Endothelial cell of umbilical vein (primary cell): ENCODE measurements around the gene URM1. TPM values are rescaled to one million over a fixed set of nuclear protein-coding genes. Genes with fewer than 3 reads are reported as not detected.

Experiments used
- BruUV-seq: library from RNA; stranded (reverse); fragments of 400-500 nt; replicated peaks from 2 replicates; lab custom pipeline; 2021; lab: Mats Ljungman, UMichigan
- CTCF ChIA-PET: fragments of 300-600, 350-600 bp; sonication (Branson Sonifier 250); formaldehyde crosslinking; loops from one replicate; lab custom pipeline; 2021; ENCODE audit warnings: antibody characterized with exemption, inconsistent platforms; lab: Charles Lee
- POLR2A ChIA-PET: fragments of 300-600, 350-600 bp; sonication (Branson Sonifier 250); formaldehyde crosslinking; loops from one replicate; lab custom pipeline; 2021; ENCODE audit warnings: antibody characterized with exemption, inconsistent platforms; lab: Charles Lee
- DNase-seq: peaks from one replicate; pipeline ENCODE4 v3.0.0-alpha.2; 2011; ENCODE audit warnings: low read depth, low spot score
- FAIRE-seq: peaks from 2 replicates; lab custom pipeline; 2011; peaks lifted over from hg19 to GRCh38; lab: Jason Lieb, UNC
- H2AFZ ChIP-seq: 2 replicates; pipeline ENCODE4 v1.6.0; 2012; ENCODE audit warnings: low read depth, low read length, control low read depth, inconsistent platforms
- H3K27ac ChIP-seq: 2 replicates; pipeline ENCODE4 v1.5.1; 2011; ENCODE audit warnings: low read depth, mild to moderate bottlenecking, control low read depth, low read length, moderate library complexity; ENCODE audit not compliant: insufficient read depth
- H3K27me3 ChIP-seq, 2 experiments: 2 replicates each; pipeline versions ENCODE4 v1.6.0 to v1.6.1; 2011; ENCODE audit warnings: low read length in 2 of 2, mixed read lengths in 1 of 2; ENCODE audit not compliant: control insufficient read depth in 2 of 2, insufficient read depth in 2 of 2
- H3K36me3 ChIP-seq, 2 experiments: 2 replicates in 1 of 2; 3 replicates in 1 of 2; pipeline ENCODE4 v1.5.1; 2011; ENCODE audit warnings: low read length in 2 of 2, mild to moderate bottlenecking in 1 of 2, moderate library complexity in 1 of 2; ENCODE audit not compliant: control insufficient read depth in 2 of 2, insufficient read depth in 2 of 2; ENCODE audit errors: extremely low read depth in 1 of 2
- H3K4me1 ChIP-seq: 3 replicates; pipeline ENCODE4 v1.5.1; 2011; ENCODE audit warnings: mild to moderate bottlenecking, low read length; ENCODE audit not compliant: control insufficient read depth, insufficient read depth; ENCODE audit errors: extremely low read depth
- H3K4me2 ChIP-seq: 2 replicates; pipeline ENCODE4 v1.6.1; 2011; ENCODE audit warnings: low read length, control low read depth, mixed read lengths; ENCODE audit not compliant: insufficient read depth
- H3K4me3 ChIP-seq, 3 experiments: fragments of 200-600 bp in 1 of 3; sonication (generic), shearing (Covaris generic) in 1 of 3; replicated peaks in 1 of 3; 2 replicates each; pipeline ENCODE4 v1.5.1; 2011 to 2016; ENCODE audit warnings: control low read depth in 3 of 3, low read length in 3 of 3, mild to moderate bottlenecking in 2 of 3, inconsistent platforms in 1 of 3, low read depth in 1 of 3, moderate library complexity in 1 of 3; ENCODE audit not compliant: insufficient read depth in 1 of 3
- H3K79me2 ChIP-seq: 2 replicates; pipeline ENCODE4 v1.6.0; 2012; ENCODE audit warnings: low read length, inconsistent platforms; ENCODE audit not compliant: control insufficient read depth, insufficient read depth
- H3K9ac ChIP-seq: replicated peaks from 2 replicates; pipeline ENCODE3; 2011; ENCODE audit warnings: low read length, control low read depth; ENCODE audit not compliant: insufficient read depth; ENCODE audit errors: extremely low read depth
- H3K9me1 ChIP-seq: replicated peaks from 3 replicates; pipeline ENCODE4 v1.6.0; 2011; ENCODE audit warnings: mild to moderate bottlenecking, low read length; ENCODE audit not compliant: control insufficient read depth, insufficient read depth; ENCODE audit errors: extremely low read depth
- H3K9me3 ChIP-seq: replicated peaks from 2 replicates; pipeline ENCODE4 v1.5.1; 2012; ENCODE audit warnings: low read length, inconsistent platforms; ENCODE audit not compliant: control insufficient read depth, insufficient read depth
- H4K20me1 ChIP-seq: replicated peaks from 2 replicates; pipeline ENCODE3; 2011; ENCODE audit warnings: mild to moderate bottlenecking, low read length; ENCODE audit not compliant: control insufficient read depth, insufficient read depth; ENCODE audit errors: extremely low read depth
- EZH2 ChIP-seq: IDR thresholded peaks from 2 replicates; pipeline ENCODE4 v1.6.1; 2012; ENCODE audit warnings: borderline replicate concordance, low read depth, mild to moderate bottlenecking, moderate library complexity, low read length, inconsistent platforms; ENCODE audit not compliant: severe bottlenecking
- FOS ChIP-seq: IDR thresholded peaks from 2 replicates; pipeline ENCODE4 v1.6.1; 2011; ENCODE audit warnings: mild to moderate bottlenecking, low read length, moderate library complexity, borderline replicate concordance; ENCODE audit not compliant: insufficient read depth
- GATA2 ChIP-seq: IDR thresholded peaks from 2 replicates; pipeline ENCODE4 v1.7.0; 2011; ENCODE audit warnings: low read depth, mild to moderate bottlenecking, moderate library complexity, mixed read lengths, low read length; ENCODE audit not compliant: insufficient read length, insufficient read depth
- JUN ChIP-seq: IDR thresholded peaks from 2 replicates; pipeline ENCODE4 v1.6.1; 2011; ENCODE audit warnings: borderline replicate concordance, low read depth; ENCODE audit not compliant: insufficient read length, insufficient read depth
- MYC ChIP-seq: IDR thresholded peaks from one replicate; pipeline ENCODE4 v1.6.1; 2011; ENCODE audit warnings: mild to moderate bottlenecking, low read depth, low read length
- POLR2A ChIP-seq: IDR thresholded peaks from 2 replicates; pipeline ENCODE4 v1.6.1; 2012; ENCODE audit warnings: low read depth, mild to moderate bottlenecking, control low read depth, low read length
- POLR2AphosphoS5 ChIP-seq: IDR thresholded peaks from 2 replicates; pipeline ENCODE4 v1.6.1; 2012; ENCODE audit warnings: low read depth, mild to moderate bottlenecking, control low read depth, low read length, moderate library complexity; ENCODE audit not compliant: insufficient read depth
- dilution Hi-C: fragments of 300-500 bp; cut with MboI; formaldehyde crosslinking; loops from one replicate; pipeline ENCODE4 v1.15.0; 2019; ENCODE audit warnings: low sequenced_read_pairs; ENCODE audit not compliant: extremely low pct_ligation_motif_present
- intact Hi-C: fragments of 100-400 bp; cut with micrococcal nuclease; formaldehyde crosslinking; loops from one replicate; pipeline ENCODE4 v1.10.0; 2022
- polyA plus RNA-seq, 4 experiments: library from polyadenylated mRNA; depleted of rRNA in 3 of 4; stranded (reverse) in 3 of 4; unstranded in 1 of 4; fragments of >200 nt; gene quantifications; 2 replicates each; pipeline versions ENCODE4 v1.2.1 to v1.2.3, GENCODE V29; 2011 to 2012; ENCODE audit warnings: missing spikeins in 1 of 4
- total RNA-seq: library from RNA; stranded (reverse); gene quantifications from 2 replicates; pipeline ENCODE4 v1.2.3, GENCODE V29; 2021
- TF ChIP-seq, protein P1 (sequence below), 2 donors: IDR thresholded peaks; 1 replicate in 1 of 2; 2 replicates in 1 of 2; pipeline ENCODE4 v1.5.1; 2011; ENCODE audit warnings: low read length in 2 of 2, mild to moderate bottlenecking in 2 of 2, moderate library complexity in 2 of 2, control low read depth in 1 of 2, inconsistent platforms in 1 of 2, low read depth in 1 of 2; ENCODE audit not compliant: insufficient read depth in 1 of 2; ENCODE audit errors: extremely low read depth in 1 of 2
- TF ChIP-seq, protein P2 (sequence below): IDR thresholded peaks from 2 replicates; pipeline ENCODE4 v1.6.1; 2011; ENCODE audit not compliant: insufficient read depth, insufficient read length

URM1 gene
- total and polyA plus RNA-seq, 2 donors (not counting 3 experiments of a cell fraction or from before 2014, with no cell fraction given), result 86.5 to 100 TPM

DNA sequence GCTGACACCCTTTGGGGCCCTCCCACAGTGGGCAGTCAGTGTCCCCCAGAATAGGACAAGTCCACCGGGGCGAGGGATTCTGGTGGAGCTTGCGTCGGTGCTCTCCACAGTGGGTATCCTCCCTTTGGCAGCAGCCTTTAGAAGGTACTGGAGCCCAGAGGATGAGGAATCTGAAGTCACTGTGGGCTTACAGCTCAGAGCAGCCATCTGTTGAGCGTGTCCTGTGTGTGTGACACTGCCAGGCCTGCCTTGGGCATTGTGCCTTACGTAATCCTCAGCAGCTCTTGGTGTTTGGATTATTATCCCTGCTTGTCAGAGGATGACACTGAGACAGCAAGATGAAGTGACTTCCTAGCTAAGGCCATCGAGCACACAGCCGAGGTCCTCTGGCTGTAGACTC lies 12.6 kb downstream of the URM1 start:
- CTCF ChIA-PET, result interaction anchor here (2.1 to 3.3 kb wide), 2 partner anchors 22 to 37 kb away, joined by 7 to 12 read pairs; partner anchors contain the start of gene CERCAM
- DNase-seq, result no peak
- no peak for FAIRE-seq
- Histone ChIP-seq H3K9me3 (no peaks in the 10 kb centered on the region), H3K4me3 (no peak overlapping the region), H3K27ac (no peak overlapping the region), H3K36me3 (peaks cover 5 to 19% of the 10 kb centered on the region in 2 experiments), H3K79me2 (no peaks in the 10 kb centered on the region), H4K20me1 (no peaks in the 10 kb centered on the region), H2AFZ (no peak overlapping the region), H3K9me1 (no peaks in the 10 kb centered on the region), H3K4me2 (no peak overlapping the region), H3K27me3 (no peaks in the 10 kb centered on the region), H3K9ac (no peak overlapping the region), H3K4me1 (no peaks in the 10 kb centered on the region)
- intact Hi-C loops (no loop called here), dilution Hi-C loops (no loop called here)
- BruUV-seq, result no TSS peak
- POLR2A ChIA-PET, result no interaction called here
- TF ChIP-seq EZH2 (no peak), JUN (no peak), FOS (no peak), MYC (no peak), GATA2 (no peak), POLR2AphosphoS5 (no peak), POLR2A (no peak)
- TF ChIP-seq, protein P1, sequence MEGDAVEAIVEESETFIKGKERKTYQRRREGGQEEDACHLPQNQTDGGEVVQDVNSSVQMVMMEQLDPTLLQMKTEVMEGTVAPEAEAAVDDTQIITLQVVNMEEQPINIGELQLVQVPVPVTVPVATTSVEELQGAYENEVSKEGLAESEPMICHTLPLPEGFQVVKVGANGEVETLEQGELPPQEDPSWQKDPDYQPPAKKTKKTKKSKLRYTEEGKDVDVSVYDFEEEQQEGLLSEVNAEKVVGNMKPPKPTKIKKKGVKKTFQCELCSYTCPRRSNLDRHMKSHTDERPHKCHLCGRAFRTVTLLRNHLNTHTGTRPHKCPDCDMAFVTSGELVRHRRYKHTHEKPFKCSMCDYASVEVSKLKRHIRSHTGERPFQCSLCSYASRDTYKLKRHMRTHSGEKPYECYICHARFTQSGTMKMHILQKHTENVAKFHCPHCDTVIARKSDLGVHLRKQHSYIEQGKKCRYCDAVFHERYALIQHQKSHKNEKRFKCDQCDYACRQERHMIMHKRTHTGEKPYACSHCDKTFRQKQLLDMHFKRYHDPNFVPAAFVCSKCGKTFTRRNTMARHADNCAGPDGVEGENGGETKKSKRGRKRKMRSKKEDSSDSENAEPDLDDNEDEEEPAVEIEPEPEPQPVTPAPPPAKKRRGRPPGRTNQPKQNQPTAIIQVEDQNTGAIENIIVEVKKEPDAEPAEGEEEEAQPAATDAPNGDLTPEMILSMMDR (IDR thresholded peaks at IDR 0.05; ENCODE audit: extremely low read depth in 1 of 2, insufficient read depth in 1 of 2, low read depth in 1 of 2, low read length in 2 of 2), result no peak
- TF ChIP-seq, protein P2, sequence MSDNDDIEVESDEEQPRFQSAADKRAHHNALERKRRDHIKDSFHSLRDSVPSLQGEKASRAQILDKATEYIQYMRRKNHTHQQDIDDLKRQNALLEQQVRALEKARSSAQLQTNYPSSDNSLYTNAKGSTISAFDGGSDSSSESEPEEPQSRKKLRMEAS, result no peak
